KG1 (cell line): ENCODE measurements around the gene ANXA3.
"Not testable (repeated sequence)": the region's sequence is repeated elsewhere in the genome, so short reads cannot be mapped to it uniquely, and the experiment has no call there.

ENCODE experiments used
- DNase-seq: peaks from one replicate; lab custom pipeline; 2025; lab: John Stamatoyannopoulos, UW

Gene ANXA3

GRCh38 chr4:78543424-78544125, 8.0 kb upstream of the ANXA3 start:
- no peak for DNase-seq

- DNase-seq, result no peak
These were observed 6.9 kb upstream of the ANXA3 start for GRCh38 chr4:78544678-78545077.

- DNase-seq, result no peak
These were observed 6.0 kb upstream of the ANXA3 start for GRCh38 chr4:78545275-78546246.

- DNase-seq, result not testable (repeated sequence)
These were observed 3.7 kb upstream of the ANXA3 start for GRCh38 chr4:78547899-78548298.

GRCh38 chr4:78548889-78549288, 2.7 kb upstream of the ANXA3 start:
- DNase-seq, result not testable (repeated sequence)

- DNase-seq, result no peak
These were observed 946 bp downstream of the ANXA3 start for GRCh38 chr4:78552389-78553042.

GRCh38 chr4:78553043-78553396, 1.4 kb downstream of the ANXA3 start:
- DNase-seq, result no peak

- no peak for DNase-seq
These were observed 2.0 kb downstream of the ANXA3 start for GRCh38 chr4:78553529-78554060.

- no peak for DNase-seq
These were observed 5.1 kb downstream of the ANXA3 start for GRCh38 chr4:78556665-78557064.

- no peak for DNase-seq
These were observed 6.3 kb downstream of the ANXA3 start for GRCh38 chr4:78557841-78558240.

GRCh38 chr4:78558410-78558809, 6.8 kb downstream of the ANXA3 start:
- DNase-seq, result no peak

GRCh38 chr4:78560296-78560963, 8.9 kb downstream of the ANXA3 start:
- no peak for DNase-seq

GRCh38 chr4:78561677-78562076, 10.1 kb downstream of the ANXA3 start:
- no peak for DNase-seq

GRCh38 chr4:78562687-78563086, 11.1 kb downstream of the ANXA3 start:
- no peak for DNase-seq

- DNase-seq, result no peak
These were observed 14.4 kb downstream of the ANXA3 start for GRCh38 chr4:78565971-78566372.

GRCh38 chr4:78566834-78567499, 15.4 kb downstream of the ANXA3 start:
- DNase-seq, result no peak

GRCh38 chr4:78567500-78568060, 16.0 kb downstream of the ANXA3 start:
- no peak for DNase-seq

GRCh38 chr4:78568640-78569305, 17.2 kb downstream of the ANXA3 start:
- no peak for DNase-seq

- DNase-seq, result no peak
These were observed 17.8 kb downstream of the ANXA3 start for GRCh38 chr4:78569306-78569821.

GRCh38 chr4:78570117-78570516, 18.5 kb downstream of the ANXA3 start:
- no peak for DNase-seq
